GM19372 (cell line): ENCODE data around the gene TNNT3.
"Not testable (repeated sequence)": the region's sequence is repeated elsewhere in the genome, so short reads cannot be mapped to it uniquely, and the experiment has no call there.

Experiments
- ATAC-seq: cut with Tn5 transposase; IDR thresholded peaks from one replicate; pipeline ENCODE4 v1.9.1; 2021; ENCODE audit warnings: mild to moderate bottlenecking, low read depth, moderate library complexity; ENCODE audit not compliant: unreplicated experiment

The TNNT3 gene

GRCh38 chr11:1931341-1932104 lies 12.0 kb downstream of the TNNT3 start:
- no peak for ATAC-seq

- no peak for ATAC-seq
These were observed 12.6 kb downstream of the TNNT3 start for GRCh38 chr11:1932105-1932480.

- ATAC-seq: no peak
These were observed 13.2 kb downstream of the TNNT3 start for GRCh38 chr11:1932681-1933080.

- ATAC-seq: no peak
These were observed 14.2 kb downstream of the TNNT3 start for GRCh38 chr11:1933416-1934334.

GRCh38 chr11:1934335-1935155 lies 15.0 kb downstream of the TNNT3 start:
- ATAC-seq: no peak

GRCh38 chr11:1935156-1936071 lies 15.9 kb downstream of the TNNT3 start:
- no peak for ATAC-seq

- no peak for ATAC-seq
These were observed 16.7 kb downstream of the TNNT3 start for GRCh38 chr11:1936072-1936780.

- ATAC-seq: no peak
These were observed 17.5 kb downstream of the TNNT3 start for GRCh38 chr11:1936781-1937615.

GRCh38 chr11:1937616-1938342 lies 18.3 kb downstream of the TNNT3 start:
- ATAC-seq: no peak

GRCh38 chr11:1938343-1939005 lies 19.0 kb downstream of the TNNT3 start:
- no peak for ATAC-seq

- ATAC-seq: no peak
These were observed 19.6 kb downstream of the TNNT3 start for GRCh38 chr11:1939006-1939625.

- ATAC-seq: not testable (repeated sequence)
These were observed 20.3 kb downstream of the TNNT3 start for GRCh38 chr11:1939788-1940187.

- ATAC-seq: no peak
These were observed 23.2 kb downstream of the TNNT3 start for GRCh38 chr11:1942558-1943260.

GRCh38 chr11:1943576-1943975 lies 24.1 kb downstream of the TNNT3 start:
- ATAC-seq: no peak

GRCh38 chr11:1943977-1944376 lies 24.5 kb downstream of the TNNT3 start:
- ATAC-seq: no peak
